ENCODE results near the gene TXNDC8.
A peak's percentile ranks its signal among the peaks of the same experiment; 100 is the strongest.

Gene TXNDC8

GRCh38 chr9:110346325-110346724 is 8.7 kb upstream of the TXNDC8 start:
- no peaks in the 10 kb centered on the region for H3K79me2 ChIP-seq (ENCODE audit: control insufficient read depth, insufficient read depth, low read length, unreplicated experiment)
- H3K27me3 ChIP-seq (ENCODE audit: insufficient read depth, low read length) = no peaks in the 10 kb centered on the region
- peaks cover 12% of the 10 kb centered on the region for H3K4me1 ChIP-seq (ENCODE audit: control insufficient read depth, insufficient read depth, low read length, unreplicated experiment)
- no peak overlapping the region for H3K27ac ChIP-seq (ENCODE audit: low read depth, low read length)
- H2AFZ ChIP-seq (ENCODE audit: low read length, unreplicated experiment) = no peak overlapping the region
- H3K4me3 ChIP-seq (ENCODE audit: low read depth, low read length) = no peak overlapping the region
- H3K36me3 ChIP-seq (ENCODE audit: insufficient read depth, low read length) = no peaks in the 10 kb centered on the region

DNA sequence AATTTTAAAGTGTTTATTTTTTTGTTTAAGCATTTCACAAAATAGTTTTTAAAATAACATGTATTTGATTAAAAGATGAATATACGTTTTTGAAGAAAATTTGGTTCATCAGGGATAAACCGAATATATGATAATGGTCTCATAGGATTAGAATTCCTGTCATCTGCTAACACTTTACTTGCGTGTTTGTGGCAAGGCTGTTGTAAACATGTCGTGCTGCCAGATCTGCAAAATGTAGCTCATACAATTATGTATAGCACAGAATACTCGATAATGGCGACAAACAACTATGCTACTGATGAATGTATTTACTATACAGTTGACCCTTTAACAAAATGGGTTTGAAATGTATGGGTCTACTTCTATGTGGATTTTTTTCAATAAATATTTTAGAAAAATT is 7.2 kb upstream of the TXNDC8 start:
- no peak overlapping the region for H2AFZ ChIP-seq (ENCODE audit: low read length, unreplicated experiment)
- H3K27me3 ChIP-seq (ENCODE audit: insufficient read depth, low read length) = no peaks in the 10 kb centered on the region
- no peaks in the 10 kb centered on the region for H3K36me3 ChIP-seq (ENCODE audit: insufficient read depth, low read length)
- H3K4me1 ChIP-seq (ENCODE audit: control insufficient read depth, insufficient read depth, low read length, unreplicated experiment) = no peaks in the 10 kb centered on the region
- no peaks in the 10 kb centered on the region for H3K79me2 ChIP-seq (ENCODE audit: control insufficient read depth, insufficient read depth, low read length, unreplicated experiment)
- no peak overlapping the region for H3K27ac ChIP-seq (ENCODE audit: low read depth, low read length)
- H3K4me3 ChIP-seq (ENCODE audit: low read depth, low read length) = no peak overlapping the region

GRCh38 chr9:110343551-110343950 is 5.9 kb upstream of the TXNDC8 start:
- H3K27me3 ChIP-seq (ENCODE audit: insufficient read depth, low read length) = no peaks in the 10 kb centered on the region
- no peaks in the 10 kb centered on the region for H3K79me2 ChIP-seq (ENCODE audit: control insufficient read depth, insufficient read depth, low read length, unreplicated experiment)
- no peak overlapping the region for H3K4me3 ChIP-seq (ENCODE audit: low read depth, low read length)
- no peaks in the 10 kb centered on the region for H3K36me3 ChIP-seq (ENCODE audit: insufficient read depth, low read length)
- H3K4me1 ChIP-seq (ENCODE audit: control insufficient read depth, insufficient read depth, low read length, unreplicated experiment) = peaks cover under 1% of the 10 kb centered on the region
- H2AFZ ChIP-seq (ENCODE audit: low read length, unreplicated experiment) = no peak overlapping the region
- H3K27ac ChIP-seq (ENCODE audit: low read depth, low read length) = no peak overlapping the region

DNA sequence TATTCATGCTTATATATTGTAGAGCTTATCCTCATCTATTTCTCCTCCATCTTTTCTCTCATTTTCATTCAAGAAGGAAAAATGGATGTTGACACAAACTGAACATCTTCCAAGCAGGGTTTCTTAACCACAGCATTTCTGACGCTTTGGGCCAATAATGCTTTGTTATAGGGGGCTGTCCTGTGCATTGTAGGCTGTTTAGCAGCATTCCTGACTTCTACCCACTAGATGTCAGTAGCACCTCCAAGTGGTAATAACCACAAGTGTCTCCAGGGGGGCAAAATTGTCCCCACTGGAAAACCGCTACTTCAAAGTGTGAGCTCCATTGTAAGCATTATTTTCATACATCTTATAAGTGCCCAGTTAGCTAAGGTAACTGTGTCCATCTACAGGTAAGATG is 2.6 kb upstream of the TXNDC8 start:
- H3K79me2 ChIP-seq (ENCODE audit: control insufficient read depth, insufficient read depth, low read length, unreplicated experiment) = no peaks in the 10 kb centered on the region
- H3K4me3 ChIP-seq (ENCODE audit: low read depth, low read length) = no peak overlapping the region
- no peaks in the 10 kb centered on the region for H3K36me3 ChIP-seq (ENCODE audit: insufficient read depth, low read length)
- no peak overlapping the region for H2AFZ ChIP-seq (ENCODE audit: low read length, unreplicated experiment)
- H3K27ac ChIP-seq (ENCODE audit: low read depth, low read length) = no peak overlapping the region
- H3K4me1 ChIP-seq (ENCODE audit: control insufficient read depth, insufficient read depth, low read length, unreplicated experiment) = peaks cover 14% of the 10 kb centered on the region
- no peaks in the 10 kb centered on the region for H3K27me3 ChIP-seq (ENCODE audit: insufficient read depth, low read length)

DNA sequence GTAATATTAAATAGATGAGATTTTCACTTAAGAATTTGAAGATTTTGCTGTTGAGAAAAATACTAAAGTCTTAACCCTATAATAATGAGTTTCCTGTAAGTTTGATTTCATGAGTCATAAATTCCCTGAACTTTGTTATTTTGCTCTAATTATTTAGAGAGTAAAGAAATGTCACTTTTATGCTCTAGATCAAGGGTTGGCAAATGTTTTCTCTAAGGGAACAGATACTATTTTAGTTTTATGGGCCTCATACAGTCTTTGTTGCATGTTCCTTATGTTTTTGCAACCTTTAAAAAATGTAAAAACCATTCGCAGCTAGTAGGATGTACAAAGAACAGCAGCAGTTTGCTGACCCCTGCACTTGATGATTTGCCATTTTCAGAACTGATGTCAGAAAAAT is 480 bp upstream of the TXNDC8 start:
- Histone ChIP-seq H3K79me2 (ENCODE audit: control insufficient read depth, insufficient read depth, low read length, unreplicated experiment) (no peaks in the 10 kb centered on the region), H3K4me3 (ENCODE audit: low read depth, low read length) (no peak overlapping the region), H3K27ac (ENCODE audit: low read depth, low read length) (peak overlapping the region; percentile 60), H3K27me3 (ENCODE audit: insufficient read depth, low read length) (no peaks in the 10 kb centered on the region), H3K4me1 (ENCODE audit: control insufficient read depth, insufficient read depth, low read length, unreplicated experiment) (peaks cover 14% of the 10 kb centered on the region), H3K36me3 (ENCODE audit: insufficient read depth, low read length) (no peaks in the 10 kb centered on the region), H2AFZ (ENCODE audit: low read length, unreplicated experiment) (no peak overlapping the region)

DNA sequence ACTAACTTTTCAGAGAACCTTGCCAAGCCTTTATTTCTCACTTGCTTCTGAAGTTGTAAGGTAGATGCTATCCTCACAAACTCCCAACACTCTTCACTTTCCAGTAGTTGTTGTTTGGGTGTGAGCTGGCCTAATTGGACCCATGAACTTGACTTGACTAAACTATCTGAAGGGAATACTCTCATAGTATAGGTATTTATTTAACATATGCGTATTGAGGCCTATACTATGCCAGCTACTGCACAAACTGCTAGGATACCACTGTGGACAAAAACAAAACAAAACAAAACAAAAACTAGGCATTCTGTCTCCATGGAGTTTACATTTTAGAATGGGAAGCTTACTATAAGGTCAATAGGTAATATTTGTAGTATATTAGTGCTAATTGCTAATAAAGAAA is 1.3 kb downstream of the TXNDC8 start:
- no peaks in the 10 kb centered on the region for H3K36me3 ChIP-seq (ENCODE audit: insufficient read depth, low read length)
- peaks cover 14% of the 10 kb centered on the region for H3K4me1 ChIP-seq (ENCODE audit: control insufficient read depth, insufficient read depth, low read length, unreplicated experiment)
- H3K4me3 ChIP-seq (ENCODE audit: low read depth, low read length) = no peak overlapping the region
- H3K27ac ChIP-seq (ENCODE audit: low read depth, low read length) = no peak overlapping the region
- H2AFZ ChIP-seq (ENCODE audit: low read length, unreplicated experiment) = no peak overlapping the region
- no peaks in the 10 kb centered on the region for H3K79me2 ChIP-seq (ENCODE audit: control insufficient read depth, insufficient read depth, low read length, unreplicated experiment)
- no peaks in the 10 kb centered on the region for H3K27me3 ChIP-seq (ENCODE audit: insufficient read depth, low read length)

- no peak overlapping the region for H3K27ac ChIP-seq (ENCODE audit: low read depth, low read length)
- H3K36me3 ChIP-seq (ENCODE audit: insufficient read depth, low read length) = no peaks in the 10 kb centered on the region
- H3K79me2 ChIP-seq (ENCODE audit: control insufficient read depth, insufficient read depth, low read length, unreplicated experiment) = no peaks in the 10 kb centered on the region
- no peak overlapping the region for H2AFZ ChIP-seq (ENCODE audit: low read length, unreplicated experiment)
- no peak overlapping the region for H3K4me3 ChIP-seq (ENCODE audit: low read depth, low read length)
- H3K27me3 ChIP-seq (ENCODE audit: insufficient read depth, low read length) = no peaks in the 10 kb centered on the region
- H3K4me1 ChIP-seq (ENCODE audit: control insufficient read depth, insufficient read depth, low read length, unreplicated experiment) = peaks cover 23% of the 10 kb centered on the region
These were observed 2.8 kb downstream of the TXNDC8 start for GRCh38 chr9:110334871-110335270.

DNA sequence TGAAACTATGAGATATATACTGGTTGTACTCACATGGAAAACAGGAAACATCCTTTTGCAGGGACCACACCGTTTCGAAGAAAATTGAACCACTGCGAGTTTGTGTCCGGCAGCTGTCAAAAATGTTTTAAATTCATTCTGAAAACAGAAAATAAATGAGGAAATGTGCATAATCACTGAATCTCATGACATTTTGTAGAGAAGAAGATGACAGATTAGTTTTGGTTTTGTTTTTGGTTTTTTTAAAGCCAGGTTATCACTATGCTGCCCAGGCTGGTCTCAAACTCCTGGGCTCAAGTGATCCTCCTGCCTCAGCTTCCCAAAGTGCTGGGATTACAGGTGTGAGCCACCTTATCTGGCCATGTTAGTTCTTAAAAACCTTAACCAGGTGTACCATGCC is 3.5 kb downstream of the TXNDC8 start:
- Histone ChIP-seq H2AFZ (ENCODE audit: low read length, unreplicated experiment) (no peak overlapping the region), H3K4me1 (ENCODE audit: control insufficient read depth, insufficient read depth, low read length, unreplicated experiment) (peaks cover 23% of the 10 kb centered on the region), H3K4me3 (ENCODE audit: low read depth, low read length) (no peak overlapping the region), H3K79me2 (ENCODE audit: control insufficient read depth, insufficient read depth, low read length, unreplicated experiment) (no peaks in the 10 kb centered on the region), H3K27me3 (ENCODE audit: insufficient read depth, low read length) (no peaks in the 10 kb centered on the region), H3K27ac (ENCODE audit: low read depth, low read length) (no peak overlapping the region), H3K36me3 (ENCODE audit: insufficient read depth, low read length) (no peaks in the 10 kb centered on the region)

- H3K27me3 ChIP-seq (ENCODE audit: insufficient read depth, low read length) = no peaks in the 10 kb centered on the region
- H3K79me2 ChIP-seq (ENCODE audit: control insufficient read depth, insufficient read depth, low read length, unreplicated experiment) = no peaks in the 10 kb centered on the region
- H3K4me1 ChIP-seq (ENCODE audit: control insufficient read depth, insufficient read depth, low read length, unreplicated experiment) = peaks cover 15% of the 10 kb centered on the region
- H3K27ac ChIP-seq (ENCODE audit: low read depth, low read length) = no peak overlapping the region
- no peak overlapping the region for H2AFZ ChIP-seq (ENCODE audit: low read length, unreplicated experiment)
- no peak overlapping the region for H3K4me3 ChIP-seq (ENCODE audit: low read depth, low read length)
- H3K36me3 ChIP-seq (ENCODE audit: insufficient read depth, low read length) = no peaks in the 10 kb centered on the region
These were observed 4.9 kb downstream of the TXNDC8 start for GRCh38 chr9:110332766-110333165.

DNA sequence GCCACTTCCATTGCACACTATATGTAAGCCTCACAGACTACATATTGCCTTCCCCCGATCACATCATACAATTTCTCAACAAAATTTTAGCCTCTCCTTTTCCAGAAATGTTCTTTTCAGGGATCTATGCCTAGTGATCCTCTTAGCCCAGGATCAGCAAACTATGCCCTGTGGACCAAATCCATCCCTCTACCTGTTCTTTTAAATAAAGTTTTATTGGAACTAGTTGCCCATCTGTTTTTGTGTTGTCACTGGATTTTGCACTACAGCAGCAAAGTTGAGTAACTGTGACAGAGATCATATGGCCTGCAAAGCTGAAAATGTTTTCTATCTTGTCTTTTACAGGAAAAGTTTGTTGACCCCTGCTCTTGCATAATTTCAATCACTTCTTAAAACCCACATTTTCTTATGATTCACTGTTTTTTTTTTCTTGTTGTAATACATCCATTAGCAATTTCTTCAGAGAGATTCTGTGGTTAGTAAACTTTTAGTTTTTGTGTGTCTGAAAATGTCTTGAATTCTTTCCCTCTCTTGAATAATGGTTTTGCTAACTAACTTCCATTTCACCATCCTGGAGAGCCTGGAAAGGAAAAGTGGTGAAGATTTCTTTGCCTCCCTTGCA is 7.1 kb downstream of the TXNDC8 start:
- no peaks in the 10 kb centered on the region for H3K27me3 ChIP-seq (ENCODE audit: insufficient read depth, low read length)
- no peaks in the 10 kb centered on the region for H3K36me3 ChIP-seq (ENCODE audit: insufficient read depth, low read length)
- peak overlapping the region; percentile 21; the same call in 1 of the 2 replicates for H3K27ac ChIP-seq (ENCODE audit: low read depth, low read length)
- no peaks in the 10 kb centered on the region for H3K79me2 ChIP-seq (ENCODE audit: control insufficient read depth, insufficient read depth, low read length, unreplicated experiment)
- peaks cover 9% of the 10 kb centered on the region for H3K4me1 ChIP-seq (ENCODE audit: control insufficient read depth, insufficient read depth, low read length, unreplicated experiment)
- no peak overlapping the region for H3K4me3 ChIP-seq (ENCODE audit: low read depth, low read length)
- no peak overlapping the region for H2AFZ ChIP-seq (ENCODE audit: low read length, unreplicated experiment)

DNA sequence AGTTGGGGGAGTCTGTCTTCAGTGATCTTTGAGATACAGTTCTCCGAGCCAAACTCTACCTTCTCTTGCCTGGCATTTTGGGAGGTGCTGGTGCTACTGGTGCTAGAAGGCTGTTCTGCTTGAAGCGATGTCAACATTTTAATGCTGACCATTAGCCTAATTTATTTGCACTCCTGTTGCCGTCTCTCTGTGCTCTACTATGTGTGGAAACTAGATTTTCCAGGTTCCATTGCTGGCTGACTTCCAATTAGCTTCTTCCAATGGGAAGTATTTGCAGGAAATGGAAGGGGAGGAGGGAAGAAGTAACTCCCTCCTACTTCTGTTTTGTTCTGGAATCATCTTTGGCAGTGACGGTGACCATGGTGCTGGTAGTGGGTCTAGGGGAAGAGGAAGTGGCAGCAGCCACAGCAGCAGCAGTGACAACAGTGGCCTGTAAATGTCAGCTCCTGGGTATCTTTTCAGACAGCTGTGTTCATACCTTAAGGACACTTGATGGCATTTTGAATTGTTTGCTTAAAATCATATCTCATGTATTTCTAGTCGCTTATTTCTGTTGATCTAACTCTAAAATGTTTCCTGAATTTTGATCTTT is 7.9 kb downstream of the TXNDC8 start:
- Histone ChIP-seq H3K4me1 (ENCODE audit: control insufficient read depth, insufficient read depth, low read length, unreplicated experiment) (peaks cover 9% of the 10 kb centered on the region), H3K36me3 (ENCODE audit: insufficient read depth, low read length) (no peaks in the 10 kb centered on the region), H3K79me2 (ENCODE audit: control insufficient read depth, insufficient read depth, low read length, unreplicated experiment) (no peaks in the 10 kb centered on the region), H3K27me3 (ENCODE audit: insufficient read depth, low read length) (no peaks in the 10 kb centered on the region), H2AFZ (ENCODE audit: low read length, unreplicated experiment) (no peak overlapping the region), H3K27ac (ENCODE audit: low read depth, low read length) (no peak overlapping the region), H3K4me3 (ENCODE audit: low read depth, low read length) (no peak overlapping the region)
